Natural killer cell (primary cell): ENCODE measurements around the gene PPIF. TPM values are rescaled to one million over a fixed set of nuclear protein-coding genes. Genes with fewer than 3 reads are reported as not detected.

Experiments
- ATAC-seq, 3 donors: fragments of 150-1000 bp in 2 of 3; fragments of 200-7000 bp in 1 of 3; cut with Tn5 transposase; 1 replicate in 1 of 3; 2 replicates in 2 of 3; pipeline ENCODE4 v1.10.0; 2021; ENCODE audit warnings: mild to moderate bottlenecking in 2 of 3, moderate library complexity in 2 of 3
- DNase-seq, 2 donors: peaks; one replicate each; pipeline versions ENCODE4 v3.0.0 to v3.0.0-alpha.2; 2013 to 2021; ENCODE audit warnings: mixed read lengths in 1 of 2
- H3K27ac ChIP-seq: one replicate; pipeline ENCODE4 v1.5.1; 2013; ENCODE audit warnings: mild to moderate bottlenecking, low read length
- H3K27me3 ChIP-seq: one replicate; pipeline ENCODE4 v1.6.1; 2013; ENCODE audit warnings: low read length; ENCODE audit not compliant: control insufficient read depth, insufficient read depth
- H3K36me3 ChIP-seq: one replicate; pipeline ENCODE4 v1.6.1; 2013; ENCODE audit warnings: low read length; ENCODE audit not compliant: control insufficient read depth, insufficient read depth
- H3K4me1 ChIP-seq: one replicate; pipeline ENCODE4 v1.6.1; 2013; ENCODE audit warnings: low read length; ENCODE audit not compliant: control insufficient read depth, insufficient read depth
- H3K4me3 ChIP-seq: one replicate; pipeline ENCODE4 v1.5.1; 2013; ENCODE audit warnings: low read length
- H3K9me3 ChIP-seq: one replicate; pipeline ENCODE4 v1.6.1; 2013; ENCODE audit warnings: low read length; ENCODE audit not compliant: control insufficient read depth, insufficient read depth
- H3K27ac Mint-ChIP-seq, 2 donors: one replicate each; pipeline ENCODE4 v1.8.0; 2022; ENCODE audit warnings: mild to moderate bottlenecking in 2 of 2, mixed read lengths in 2 of 2, moderate library complexity in 1 of 2
- H3K27me3 Mint-ChIP-seq, 2 donors: one replicate each; pipeline ENCODE4 v1.8.0; 2022; ENCODE audit warnings: low read depth in 2 of 2, mixed read lengths in 2 of 2
- H3K36me3 Mint-ChIP-seq: one replicate; pipeline ENCODE4 v1.8.0; 2022; ENCODE audit warnings: mixed read lengths
- H3K4me1 Mint-ChIP-seq, 2 donors: one replicate each; pipeline ENCODE4 v1.8.0; 2022; ENCODE audit warnings: mixed read lengths in 2 of 2
- H3K4me3 Mint-ChIP-seq: one replicate; pipeline ENCODE4 v1.8.0; 2022; ENCODE audit warnings: mild to moderate bottlenecking, moderate library complexity, mixed read lengths
- H3K9me3 Mint-ChIP-seq, 2 donors: one replicate each; pipeline ENCODE4 v1.8.0; 2022; ENCODE audit warnings: mixed read lengths in 2 of 2
- CTCF ChIP-seq: fragments of 200-600 bp; IDR thresholded peaks from one replicate; pipeline ENCODE4 v1.8.0; 2022; ENCODE audit warnings: antibody characterized with exemption
- WGBS: methylation state at CpG from one replicate; pipeline ENCODE4 v1.1.7; 2013; ENCODE audit warnings: missing lambda C conversion rate; ENCODE audit not compliant: insufficient coverage; 5-methylcytosine and 5-hydroxymethylcytosine counted together
- intact Hi-C: fragments of 100-400 bp; cut with micrococcal nuclease; formaldehyde crosslinking; loops from one replicate; pipeline ENCODE4 v1.14.2; 2022
- total RNA-seq, 4 donors: library from RNA; stranded (reverse); fragments of 120-200 nt in 1 of 4; gene quantifications; one replicate each; pipeline versions ENCODE4 v1.2.3 to v1.2.4, GENCODE V29; 2013 to 2022

Gene PPIF
- total RNA-seq, 3 donors from 2014 or later (not counting 1 experiment from before 2014, with no cell fraction given) = 59.5 to 99.1 (median 66.3) TPM

DNA sequence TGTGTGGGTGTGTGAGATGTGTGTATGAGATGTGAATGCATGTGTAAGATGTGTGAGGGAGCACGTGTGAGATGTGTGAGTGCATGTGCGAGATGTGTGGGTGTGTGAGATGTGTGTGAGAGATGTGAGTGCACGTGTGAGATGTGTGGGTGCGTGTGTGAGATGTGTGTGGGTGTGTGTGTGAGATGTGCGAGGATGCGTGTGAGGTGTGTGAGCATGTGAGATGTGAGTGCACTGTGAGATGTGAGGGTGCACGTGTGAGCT is 31.0 kb downstream of the PPIF start:
- H3K36me3 ChIP-seq = no peaks in the 10 kb centered on the region
- intact Hi-C loops = loop anchor here (10.0 kb wide), 1 partner anchor 226 kb away; no protein-coding TSS in a partner anchor
- H3K4me3 Mint-ChIP-seq = no peak overlapping the region
- no peak for DNase-seq
- H3K4me1 Mint-ChIP-seq = peaks cover 0 to 5% of the 10 kb centered on the region in 2 donors
- WGBS = 94% methylated on average over 7 of the region's 7 CpGs
- TF ChIP-seq CTCF = no peak
- H3K27me3 ChIP-seq = no peaks in the 10 kb centered on the region
- ATAC-seq = no peak
- H3K27ac Mint-ChIP-seq = no peak overlapping the region
- H3K4me1 ChIP-seq = peaks cover 4% of the 10 kb centered on the region
- no peak overlapping the region for H3K27ac ChIP-seq
- no peaks in the 10 kb centered on the region for H3K36me3 Mint-ChIP-seq
- no peaks in the 10 kb centered on the region for H3K9me3 ChIP-seq
- no peaks in the 10 kb centered on the region for H3K9me3 Mint-ChIP-seq
- no peaks in the 10 kb centered on the region for H3K27me3 Mint-ChIP-seq
- H3K4me3 ChIP-seq = no peak overlapping the region

DNA sequence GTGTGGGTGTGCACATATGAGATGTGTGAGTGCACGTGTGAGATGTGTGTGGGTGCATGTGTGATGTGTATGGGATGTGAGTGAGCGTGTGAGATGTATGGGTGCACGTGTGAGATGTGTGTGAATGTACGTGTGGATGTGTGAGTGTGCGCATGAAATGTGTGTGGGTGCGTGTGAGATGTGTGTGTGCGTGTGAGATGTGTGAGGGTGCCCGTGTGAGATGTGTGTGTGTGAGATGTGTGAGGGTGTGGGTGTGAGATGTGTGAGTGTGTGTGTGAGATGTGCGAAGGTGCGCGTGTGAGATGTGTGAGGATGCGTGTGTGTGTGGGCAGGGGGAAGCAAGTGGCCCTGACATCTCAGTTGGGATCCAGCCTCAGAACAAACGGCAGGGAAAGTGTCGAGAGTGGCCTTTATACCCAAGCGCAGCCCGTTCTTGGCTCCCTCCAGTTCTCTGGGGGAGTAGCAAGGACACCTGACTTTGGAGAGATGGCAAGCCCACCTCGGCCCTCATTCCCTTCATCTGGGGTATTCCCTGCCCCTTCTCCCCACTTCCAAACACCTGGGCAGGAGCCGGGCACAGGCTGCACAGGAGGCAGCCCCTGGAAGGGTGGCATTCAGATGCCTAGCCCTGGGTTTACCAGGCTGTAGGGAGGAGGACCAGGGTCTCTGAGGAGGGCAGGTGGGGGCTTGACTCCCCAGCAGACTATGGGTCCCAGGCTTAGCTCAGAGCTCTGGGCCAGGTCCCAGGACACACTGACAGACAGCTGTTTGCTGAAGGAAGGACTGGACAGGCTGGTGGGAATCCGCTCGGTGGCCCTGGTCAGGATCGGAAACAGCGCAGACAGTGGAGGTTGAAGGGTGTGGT is 31.6 kb downstream of the PPIF start:
- Histone ChIP-seq H3K9me3 (no peaks in the 10 kb centered on the region), H3K4me1 (peaks cover 4% of the 10 kb centered on the region), H3K27me3 (no peaks in the 10 kb centered on the region), H3K27ac (no peak overlapping the region), H3K36me3 (no peaks in the 10 kb centered on the region), H3K4me3 (no peak overlapping the region)
- H3K27ac Mint-ChIP-seq = no peak overlapping the region
- intact Hi-C loops = loop anchor here (10.0 kb wide), 1 partner anchor 226 kb away; no protein-coding TSS in a partner anchor
- no peaks in the 10 kb centered on the region for H3K36me3 Mint-ChIP-seq
- 94% methylated on average over 22 of the region's 22 CpGs for WGBS
- no peak for ATAC-seq
- H3K4me1 Mint-ChIP-seq = peaks cover 0 to 5% of the 10 kb centered on the region in 2 donors
- H3K4me3 Mint-ChIP-seq = no peak overlapping the region
- TF ChIP-seq CTCF = no peak
- H3K9me3 Mint-ChIP-seq = no peaks in the 10 kb centered on the region
- no peaks in the 10 kb centered on the region for H3K27me3 Mint-ChIP-seq
- DNase-seq = peak in 1 of 2 donors; percentile 6

GRCh38 chr10:79379512-79380124 is 32.3 kb downstream of the PPIF start:
- H3K4me3 Mint-ChIP-seq = no peak overlapping the region
- H3K4me1 Mint-ChIP-seq = peaks cover 0 to 3% of the 10 kb centered on the region in 2 donors
- H3K27ac ChIP-seq = no peak overlapping the region
- H3K9me3 ChIP-seq = no peaks in the 10 kb centered on the region
- H3K27me3 ChIP-seq = no peaks in the 10 kb centered on the region
- TF ChIP-seq CTCF = no peak
- WGBS = 92% methylated on average over 9 of the region's 9 CpGs
- DNase-seq (peak in 1 of 2 donors; percentile 12), ATAC-seq (no peak)
- no peaks in the 10 kb centered on the region for H3K36me3 Mint-ChIP-seq
- intact Hi-C loops = loop anchor here (10.0 kb wide), 1 partner anchor 225 kb away; no protein-coding TSS in a partner anchor
- no peaks in the 10 kb centered on the region for H3K9me3 Mint-ChIP-seq
- no peak overlapping the region for H3K27ac Mint-ChIP-seq
- H3K4me3 ChIP-seq = no peak overlapping the region
- peaks cover 3% of the 10 kb centered on the region for H3K4me1 ChIP-seq
- no peaks in the 10 kb centered on the region for H3K36me3 ChIP-seq
- no peaks in the 10 kb centered on the region for H3K27me3 Mint-ChIP-seq
